PC-9 (cell line): ENCODE results near the gene ITGA2B.

ENCODE experiments used
- CTCF ChIP-seq: fragments of 200-600 bp; sonication (generic); conservative IDR thresholded peaks from 2 replicates; pipeline ENCODE4 v1.6.1; 2017; ENCODE audit warnings: mixed run types, antibody characterized with exemption, mild to moderate bottlenecking, moderate library complexity
- EZH2 ChIP-seq: fragments of 200-600 bp; sonication (generic); IDR thresholded peaks from 2 replicates; pipeline ENCODE4 v1.8.0; 2017; ENCODE audit warnings: antibody characterized with exemption, low read depth

DNA sequence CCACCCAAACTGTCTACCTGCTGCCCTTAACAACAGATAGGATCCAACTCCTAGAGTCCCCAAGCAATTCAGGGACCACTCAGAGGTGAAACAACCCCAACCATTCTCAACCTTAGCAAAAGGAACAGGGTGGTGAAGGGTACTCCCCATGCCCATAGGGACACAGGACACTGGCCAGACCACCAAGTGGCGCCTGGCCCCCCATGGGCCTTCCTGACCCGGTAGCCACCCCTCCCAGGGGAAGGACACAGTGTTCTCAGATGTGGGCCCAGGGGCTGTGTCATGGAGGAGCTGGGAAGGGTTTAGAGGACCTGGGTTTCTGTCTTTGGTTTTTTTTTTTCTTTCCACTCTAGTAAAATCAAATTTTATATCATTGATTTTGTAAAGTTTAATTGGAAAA, 55.1 kb downstream of the ITGA2B start:
- TF ChIP-seq CTCF (no peak), EZH2 (no peak)
